ENCODE measurements around the gene SLC39A5. TPM values are rescaled to one million over a fixed set of nuclear protein-coding genes. Genes with fewer than 3 reads are reported as not detected.
A peak's percentile ranks its signal among the peaks of the same experiment; 100 is the strongest.

The SLC39A5 gene
- total and polyA plus RNA-seq, 2 of the 13 experiments (the other 11 are each of a cell fraction or from before 2014, with no cell fraction given): 59.7 to 101 TPM

- TF ChIP-seq ZNF646 (CRISPR knock-in tag; IDR thresholded peaks at IDR 0.05) (no peak), DBP (CRISPR knock-in tag; IDR thresholded peaks at IDR 0.05; ENCODE audit: not compliant biosample characterization) (peak; percentile 39), KDM5A (IDR thresholded peaks at IDR 0.05; ENCODE audit: borderline replicate concordance, low read length) (peak; percentile 67; the same call in 1 of the 2 replicates), FOXO1 (CRISPR knock-in tag; IDR thresholded peaks at IDR 0.05) (no peak), THAP9 (CRISPR knock-in tag; IDR thresholded peaks at IDR 0.05; ENCODE audit: borderline replicate concordance) (no peak; the same call in 1 of the 2 replicates), ZFP82 (CRISPR knock-in tag; IDR thresholded peaks at IDR 0.05; ENCODE audit: borderline replicate concordance) (no peak), ADNP (CRISPR knock-in tag; IDR thresholded peaks at IDR 0.05) (no peak), ATF6 (CRISPR knock-in tag; conservative IDR thresholded peaks at IDR 0.05) (0 out of 2 replicates have a peak, but pooled peaks have one; percentile 39), RORA (CRISPR knock-in tag; IDR thresholded peaks at IDR 0.05) (no peak), RNF219 (CRISPR knock-in tag; IDR thresholded peaks at IDR 0.05) (no peak), RARA (CRISPR knock-in tag; IDR thresholded peaks at IDR 0.05) (0 out of 2 replicates have a peak, but pooled peaks have one; percentile 17), ATF5 (CRISPR knock-in tag; IDR thresholded peaks at IDR 0.05; ENCODE audit: low read depth) (no peak)
Measured at GRCh38 chr12:56230432-56231183, 757 bp downstream of the SLC39A5 start (continued).

Data from HepG2 (cell line).